Activated gamma-delta T cell treated with Interleukin-2 at 50 U/mL for 16 hours (primary cell): Measurements from ENCODE around the gene LSR.
A peak's percentile ranks its signal among the peaks of the same experiment; 100 is the strongest.

Experiments used
- DNase-seq: peaks from one replicate; pipeline ENCODE4 v3.0.0-alpha.2; 2020

The LSR gene

DNA sequence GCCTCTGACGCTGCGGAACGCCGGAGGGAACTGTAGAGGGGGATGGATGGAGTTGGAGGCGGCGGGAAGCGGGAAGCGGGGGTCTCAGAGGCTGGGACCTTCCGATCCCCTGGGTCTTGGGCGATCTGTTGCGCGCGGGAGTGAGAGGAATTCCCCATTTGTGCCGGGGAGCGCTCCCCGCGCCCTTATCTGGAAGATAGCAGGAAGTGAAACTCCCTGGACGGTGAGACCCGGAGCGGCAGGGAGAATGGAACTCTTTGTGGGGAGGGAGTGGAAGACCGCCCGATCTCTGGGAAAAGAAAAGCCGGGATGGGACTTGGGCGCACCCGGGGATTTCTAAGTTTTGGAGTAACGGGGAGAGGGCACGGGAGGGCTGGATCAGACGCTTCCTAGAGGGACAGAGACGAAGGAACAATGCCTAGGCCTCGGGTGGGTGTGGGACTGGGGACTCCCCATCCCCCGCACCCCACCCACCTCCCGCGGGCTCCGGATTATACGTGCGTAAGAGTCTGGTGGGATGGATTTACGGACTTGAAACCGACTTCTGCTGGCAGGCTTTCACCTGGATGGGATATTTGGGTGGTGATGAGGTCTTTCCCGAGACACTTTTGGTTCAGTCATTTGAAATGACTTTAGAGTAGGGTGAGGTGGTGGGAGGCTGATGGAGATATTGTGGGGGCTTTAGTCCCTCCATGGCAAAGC lies 495 bp downstream of the LSR start:
- peak; percentile 3 for DNase-seq

DNA sequence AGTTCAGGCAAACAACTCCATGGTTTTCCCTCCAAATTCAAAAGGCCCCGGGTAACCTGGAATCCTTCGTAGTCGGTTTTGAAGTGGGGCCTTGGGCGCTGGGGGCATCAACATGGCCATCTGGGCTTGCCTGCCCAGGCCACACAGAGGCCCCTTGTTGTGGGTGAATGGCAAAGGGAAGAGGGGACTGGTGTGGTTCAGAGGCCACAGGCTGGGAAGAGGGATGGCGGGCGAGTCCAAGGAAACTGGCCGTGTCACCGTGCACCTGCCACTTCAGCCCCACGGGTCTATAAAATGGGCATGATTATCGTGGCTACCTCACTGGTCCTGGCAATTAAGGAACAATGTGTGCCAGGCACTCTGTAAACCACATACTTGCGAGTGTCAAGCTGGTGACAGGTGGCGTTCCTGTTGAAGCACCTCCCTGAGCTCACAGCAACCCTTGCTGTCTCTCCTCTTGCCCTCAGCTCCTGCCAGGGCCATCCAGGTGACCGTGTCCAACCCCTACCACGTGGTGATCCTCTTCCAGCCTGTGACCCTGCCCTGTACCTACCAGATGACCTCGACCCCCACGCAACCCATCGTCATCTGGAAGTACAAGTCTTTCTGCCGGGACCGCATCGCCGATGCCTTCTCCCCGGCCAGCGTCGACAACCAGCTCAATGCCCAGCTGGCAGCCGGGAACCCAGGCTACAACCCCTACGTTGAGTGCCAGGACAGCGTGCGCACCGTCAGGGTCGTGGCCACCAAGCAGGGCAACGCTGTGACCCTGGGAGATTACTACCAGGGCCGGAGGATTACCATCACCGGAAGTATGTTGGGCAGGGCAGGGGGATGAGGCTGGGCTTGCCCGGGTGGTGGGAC lies 1.3 kb downstream of the LSR start:
- DNase-seq = peak; percentile 3

DNA sequence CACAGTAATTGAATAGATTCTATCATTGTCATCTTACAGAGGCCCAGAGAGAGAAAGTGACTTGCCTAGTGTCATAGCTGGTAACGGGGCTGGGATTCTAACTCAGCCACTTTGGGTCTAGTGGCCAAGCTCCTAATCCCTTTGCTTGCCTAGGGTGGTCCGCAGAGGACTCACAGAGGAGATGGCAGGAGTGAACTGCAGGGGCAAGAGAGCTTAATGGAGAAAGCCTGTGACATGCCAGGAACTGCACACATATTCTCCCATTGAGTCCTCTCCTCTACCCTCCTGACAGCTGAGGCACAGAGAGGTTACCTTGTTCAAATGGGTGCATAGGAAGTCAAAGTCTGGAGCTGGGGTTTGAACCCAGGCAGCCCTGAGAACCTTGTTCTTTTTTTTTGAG lies 2.7 kb downstream of the LSR start:
- peak; percentile 2 for DNase-seq

DNA sequence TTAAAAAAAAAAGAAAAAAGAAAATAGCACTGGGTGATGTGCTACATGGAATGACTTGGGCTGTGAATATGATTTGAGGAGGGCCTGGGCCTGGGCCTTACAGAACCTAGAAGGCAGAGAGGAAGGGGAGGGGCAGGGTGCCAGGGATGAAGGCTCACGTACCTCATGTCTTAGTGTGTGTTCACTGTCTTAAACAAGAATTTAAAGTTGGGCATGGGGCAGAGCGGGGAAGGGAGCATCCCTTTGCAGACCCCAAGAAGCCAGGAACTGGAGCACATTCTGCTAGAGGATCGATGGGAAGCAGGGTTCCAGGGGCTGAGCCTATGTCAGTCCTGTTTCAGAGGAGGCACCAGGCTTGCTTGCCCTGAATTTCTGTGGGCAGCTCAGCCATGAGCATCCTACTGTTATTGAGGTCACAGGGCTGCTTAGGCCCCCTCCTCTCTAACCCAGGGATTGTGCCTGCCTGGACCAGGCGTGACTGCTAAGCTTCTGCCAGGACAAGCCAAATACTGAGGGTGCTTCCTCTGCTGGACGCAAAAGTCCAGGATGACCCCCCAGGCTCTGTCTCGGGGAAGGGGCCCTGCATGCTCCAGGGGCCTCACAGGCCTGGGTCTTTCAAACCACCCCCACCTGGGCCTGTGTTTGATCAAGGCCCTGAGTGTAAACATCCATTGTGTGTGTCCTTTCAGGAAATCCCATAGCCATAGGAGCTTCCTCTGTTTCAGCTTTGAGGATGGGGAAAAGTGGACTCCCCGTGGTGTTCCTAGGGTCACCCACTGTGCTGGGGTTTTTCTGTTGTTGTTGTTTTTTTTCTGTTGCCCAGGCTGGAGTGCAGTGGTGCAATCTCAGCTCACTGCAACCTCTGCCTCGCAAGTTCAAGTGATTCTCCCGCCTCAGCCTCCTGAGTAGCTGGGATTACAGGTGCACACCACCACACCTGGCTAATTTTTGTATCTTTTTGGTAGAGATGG lies 4.8 kb downstream of the LSR start:
- peak; percentile 1 for DNase-seq

DNA sequence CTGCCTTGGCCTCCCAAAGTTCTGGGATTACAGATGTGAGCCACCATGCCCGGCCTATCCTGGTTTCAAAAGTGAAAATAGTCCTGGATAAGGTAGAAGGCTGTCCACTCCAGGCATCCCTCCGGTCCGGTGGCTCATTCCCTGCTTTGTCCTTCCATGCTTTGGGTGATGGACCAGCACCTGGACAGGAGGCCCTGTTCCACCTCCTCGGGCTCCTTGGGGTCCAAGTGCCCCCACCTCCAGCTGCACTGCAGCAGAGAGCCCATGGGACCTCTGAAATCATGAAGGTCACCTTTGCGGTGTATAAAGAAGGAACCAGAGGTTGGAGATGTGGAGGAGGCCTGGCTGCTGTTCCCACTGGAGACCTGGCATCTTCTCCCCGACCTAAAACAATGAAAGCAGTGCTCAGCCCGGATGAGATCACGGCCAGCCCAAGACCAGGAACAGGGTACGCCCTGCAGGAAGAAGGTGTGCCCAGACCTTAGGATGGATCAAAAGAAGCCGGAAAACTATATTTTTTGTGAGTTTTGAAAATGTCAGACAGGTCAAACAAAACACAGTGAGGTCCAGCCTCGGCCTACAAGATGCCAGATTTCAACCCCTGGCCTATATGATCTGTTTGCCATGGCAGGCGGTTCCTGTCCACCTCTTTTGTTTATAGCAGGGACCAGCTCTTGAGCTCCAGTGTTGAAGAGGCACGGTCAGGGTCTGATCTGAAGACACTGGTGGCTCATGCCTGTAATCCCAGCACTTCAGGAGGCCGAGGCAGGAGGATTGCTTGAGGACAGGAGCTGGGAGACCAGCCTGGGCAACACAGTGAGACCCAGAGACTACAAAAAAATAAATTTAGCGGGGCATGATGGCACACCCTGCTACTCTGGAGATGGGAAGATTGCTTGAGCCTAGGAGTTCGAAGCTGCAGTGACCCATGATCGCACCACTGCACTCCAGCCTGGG lies 5.8 kb downstream of the LSR start:
- DNase-seq = no peak

DNA sequence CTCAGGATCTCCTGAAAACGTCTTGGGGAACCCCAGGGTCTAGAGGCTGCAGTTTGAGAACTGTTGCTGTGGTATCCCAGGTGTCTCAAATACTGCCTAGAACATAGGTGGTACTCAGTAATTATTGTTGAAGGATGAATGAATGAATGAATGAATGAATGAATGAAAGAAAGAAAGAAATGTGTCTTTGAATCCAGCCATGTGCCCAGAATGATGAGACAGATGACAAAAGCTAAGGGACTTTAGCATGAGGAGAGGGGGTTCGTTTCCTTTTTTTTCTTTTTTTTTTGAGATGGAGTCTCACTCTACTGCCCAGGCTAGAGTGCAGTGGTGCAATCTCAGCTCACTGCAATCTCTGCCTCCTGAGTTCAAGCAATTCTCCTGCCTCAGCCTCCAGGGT lies 7.8 kb downstream of the LSR start:
- no peak for DNase-seq

DNA sequence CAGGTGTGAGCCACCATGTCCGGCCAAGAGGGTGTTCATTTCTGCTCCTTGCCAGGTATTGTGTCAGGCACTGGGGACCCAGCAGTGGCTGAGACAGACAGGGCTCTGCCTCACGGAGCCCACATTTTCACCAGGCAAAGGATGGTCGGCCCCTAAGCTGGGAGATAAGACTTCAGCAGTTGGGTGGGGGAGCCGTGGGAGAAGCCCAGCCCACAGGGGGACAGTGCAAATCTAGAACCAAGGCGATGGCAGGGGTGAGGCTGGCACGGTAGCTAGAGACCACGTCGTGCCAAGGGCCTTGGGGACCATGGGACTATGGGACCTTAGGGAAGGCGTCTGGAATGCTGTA lies 8.3 kb downstream of the LSR start:
- peak; percentile 1 for DNase-seq

DNA sequence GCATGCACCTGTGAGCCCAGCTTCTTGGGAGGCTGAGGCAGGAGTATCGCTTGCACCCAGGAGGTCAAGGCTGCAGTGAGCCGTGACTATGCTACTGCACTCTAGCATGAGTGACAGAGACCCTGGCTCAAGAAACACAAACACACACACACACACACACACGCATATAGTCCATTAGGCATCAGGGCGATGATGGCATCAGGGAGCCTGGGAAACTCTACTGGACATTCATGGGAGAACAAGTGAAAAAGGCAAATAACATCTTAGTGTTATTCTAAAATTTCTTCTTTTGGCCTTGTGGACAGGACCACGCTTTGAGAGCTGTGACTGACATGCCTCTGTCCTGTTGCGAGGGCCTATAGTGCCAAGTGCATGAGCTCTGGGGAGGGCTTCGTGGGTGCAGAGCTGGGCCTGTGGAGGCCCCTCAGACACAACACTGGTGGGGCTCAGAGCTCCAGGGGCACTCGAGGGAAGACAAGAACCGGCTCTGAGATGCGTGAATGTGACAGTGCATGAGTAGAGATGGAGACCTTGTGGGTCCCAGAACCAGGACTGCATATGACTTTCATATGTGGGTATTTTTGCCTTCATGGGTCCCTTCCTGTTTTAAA lies 12.0 kb downstream of the LSR start:
- DNase-seq = no peak

DNA sequence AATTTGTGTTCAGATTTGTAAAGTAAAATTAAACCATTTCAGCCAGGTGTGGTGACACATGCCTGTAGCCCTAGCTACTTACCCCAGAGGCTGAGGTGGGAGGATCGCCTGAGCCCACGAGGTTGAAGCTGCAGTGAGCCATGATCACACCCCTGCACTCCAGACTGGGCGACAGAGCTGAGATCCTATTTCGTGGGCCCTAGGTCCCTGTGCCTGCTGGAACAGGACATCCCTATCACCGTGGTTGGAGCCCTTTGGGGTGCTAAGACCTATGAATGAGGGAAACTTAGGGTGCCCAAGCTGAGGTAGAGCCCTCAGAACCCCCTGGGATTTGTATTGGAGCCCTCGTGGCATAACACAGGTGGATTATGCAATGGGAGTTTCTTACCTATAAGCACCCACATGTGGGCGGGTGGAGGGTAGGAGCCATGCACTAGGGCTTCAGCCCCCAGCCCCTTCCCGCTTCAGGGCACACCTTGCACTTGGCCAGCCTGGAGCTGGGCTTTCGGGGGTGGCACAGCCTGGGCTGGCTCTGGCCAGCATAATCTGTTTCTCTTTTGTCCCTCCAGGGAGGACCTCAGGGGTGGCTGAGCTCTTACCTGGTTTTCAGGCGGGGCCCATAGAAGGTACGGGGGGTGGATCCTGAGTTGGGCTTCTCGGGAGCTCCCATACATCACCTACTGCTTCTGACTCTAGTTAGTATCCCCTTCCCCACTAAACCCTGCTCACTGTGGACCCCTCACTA lies 12.7 kb downstream of the LSR start:
- no peak for DNase-seq

DNA sequence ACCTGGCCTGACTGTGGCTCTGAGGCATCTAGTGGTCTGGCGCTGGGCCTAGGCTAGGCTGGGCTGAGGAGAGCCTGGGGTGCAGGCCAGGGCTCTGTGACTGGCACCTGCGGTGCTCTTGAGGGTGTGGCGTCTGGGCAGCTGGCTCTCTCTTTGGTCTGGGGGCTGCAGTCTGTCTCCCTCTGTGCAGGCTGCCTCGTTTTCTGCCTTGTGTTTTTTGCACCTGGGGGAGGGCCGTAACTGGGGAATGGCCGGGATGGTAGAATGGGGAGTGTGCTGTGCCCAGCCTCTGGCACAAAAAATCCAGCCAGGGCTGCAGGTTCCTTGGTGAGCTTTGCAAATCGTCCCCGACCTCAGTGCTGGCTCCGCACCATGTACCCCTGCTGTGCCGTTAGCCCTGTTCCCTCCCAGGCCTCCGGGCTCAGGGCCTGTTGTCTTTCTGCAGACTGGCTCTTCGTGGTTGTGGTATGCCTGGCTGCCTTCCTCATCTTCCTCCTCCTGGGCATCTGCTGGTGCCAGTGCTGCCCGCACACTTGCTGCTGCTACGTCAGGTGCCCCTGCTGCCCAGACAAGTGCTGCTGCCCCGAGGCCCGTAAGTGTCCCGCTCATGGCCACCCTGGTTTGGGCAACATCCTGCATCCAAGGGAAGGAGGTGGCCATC lies 13.4 kb downstream of the LSR start:
- no peak for DNase-seq

DNA sequence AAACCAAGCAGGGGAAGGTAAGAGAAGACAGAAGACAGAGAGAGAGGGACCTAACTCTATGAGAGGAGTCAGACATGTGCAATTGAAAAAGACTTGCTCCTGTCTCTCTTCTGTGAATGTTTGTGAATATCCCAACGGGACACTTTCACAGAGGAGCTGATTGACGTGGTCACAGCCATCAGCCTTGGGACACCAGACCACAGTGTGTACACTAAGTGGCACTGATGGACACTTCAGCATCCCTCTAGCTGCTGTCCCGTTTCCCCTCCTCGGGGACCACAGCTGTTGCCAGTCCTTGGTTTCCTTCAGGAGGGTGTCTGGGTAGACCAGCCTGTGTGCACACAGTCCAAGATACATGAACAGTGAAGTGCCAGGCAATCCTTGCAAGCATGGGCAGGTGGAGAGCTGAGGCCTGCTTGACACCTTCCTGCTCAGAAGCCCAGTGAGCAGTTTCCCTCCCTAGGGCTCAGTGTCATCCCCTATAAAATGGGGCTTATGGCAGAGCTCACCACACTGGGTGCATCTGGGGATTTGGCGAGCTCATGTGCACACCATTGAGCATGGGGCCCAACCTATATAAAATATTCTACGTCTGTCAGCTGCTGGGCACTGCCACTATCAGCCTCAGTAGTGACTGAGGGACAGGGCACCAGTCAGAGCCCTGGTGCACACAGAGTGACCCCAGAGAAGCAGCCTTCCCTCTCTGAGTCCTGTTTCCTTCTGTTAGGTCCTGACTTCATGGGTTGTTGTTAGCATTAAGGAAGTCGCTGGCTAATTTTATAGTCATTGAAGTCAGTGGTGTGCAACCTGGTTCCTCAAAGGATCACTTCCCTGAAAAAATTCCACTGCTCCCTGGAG lies 15.7 kb downstream of the LSR start:
- DNase-seq = no peak

DNA sequence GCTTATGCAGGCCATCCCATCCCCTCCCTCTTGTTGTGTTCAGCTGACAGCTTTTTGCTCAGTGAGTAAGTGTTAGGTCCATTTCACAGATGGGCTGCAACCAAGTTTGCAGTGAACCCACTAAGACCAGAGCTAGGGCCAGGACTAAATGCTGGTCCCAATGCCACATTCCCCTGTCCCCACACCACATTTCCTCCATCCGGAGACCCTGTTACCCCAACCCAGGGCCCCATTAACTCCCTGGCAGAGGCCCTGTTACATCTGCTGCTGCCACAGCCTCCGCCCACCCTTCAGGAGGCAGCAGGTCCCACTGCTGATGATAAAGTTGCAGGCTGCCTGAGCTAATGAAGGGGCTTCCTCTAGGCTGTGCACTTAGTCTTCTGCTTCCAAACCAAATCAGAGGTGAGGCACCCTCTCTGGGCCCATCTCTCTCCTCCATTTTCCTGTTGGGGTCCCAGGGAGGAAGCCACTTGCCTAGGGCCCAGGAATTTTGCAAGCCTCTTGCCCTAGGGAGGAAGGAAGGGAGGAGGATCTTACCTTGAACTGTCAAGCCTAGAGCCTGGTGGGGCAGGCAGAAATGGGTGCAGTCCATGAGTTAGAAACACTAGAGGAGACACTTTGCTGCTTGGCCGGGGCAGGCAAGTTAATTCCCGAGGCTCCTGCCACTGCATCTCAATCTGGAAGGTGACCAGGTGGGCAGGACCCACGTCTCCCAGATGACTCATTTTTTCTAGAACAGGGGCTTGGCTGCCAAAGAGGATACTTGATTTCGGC lies 16.5 kb downstream of the LSR start:
- DNase-seq = no peak

DNA sequence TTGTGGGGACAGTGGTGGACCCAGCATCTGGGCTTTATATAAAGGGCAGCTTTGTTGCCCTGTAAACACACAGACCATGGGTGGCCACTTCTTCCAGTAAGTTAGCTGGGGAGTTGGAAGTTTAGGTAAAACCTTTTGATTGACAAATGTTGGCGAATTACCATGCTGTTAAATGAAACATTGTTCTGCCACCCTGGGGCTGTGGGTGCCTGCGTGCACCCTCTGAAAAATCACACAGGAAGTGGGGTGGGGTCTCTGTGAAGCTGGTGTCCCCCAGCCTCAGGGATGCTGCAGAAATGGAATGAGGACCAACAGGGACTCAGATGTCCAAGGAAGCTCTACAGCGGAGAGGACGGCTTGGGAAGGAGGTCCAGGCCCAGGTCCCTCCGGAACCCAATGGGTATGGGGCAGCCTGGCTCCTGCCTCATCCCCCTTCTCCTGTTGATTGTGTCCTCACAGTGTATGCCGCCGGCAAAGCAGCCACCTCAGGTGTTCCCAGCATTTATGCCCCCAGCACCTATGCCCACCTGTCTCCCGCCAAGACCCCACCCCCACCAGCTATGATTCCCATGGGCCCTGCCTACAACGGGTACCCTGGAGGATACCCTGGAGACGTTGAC lies 17.2 kb downstream of the LSR start:
- DNase-seq = no peak

DNA sequence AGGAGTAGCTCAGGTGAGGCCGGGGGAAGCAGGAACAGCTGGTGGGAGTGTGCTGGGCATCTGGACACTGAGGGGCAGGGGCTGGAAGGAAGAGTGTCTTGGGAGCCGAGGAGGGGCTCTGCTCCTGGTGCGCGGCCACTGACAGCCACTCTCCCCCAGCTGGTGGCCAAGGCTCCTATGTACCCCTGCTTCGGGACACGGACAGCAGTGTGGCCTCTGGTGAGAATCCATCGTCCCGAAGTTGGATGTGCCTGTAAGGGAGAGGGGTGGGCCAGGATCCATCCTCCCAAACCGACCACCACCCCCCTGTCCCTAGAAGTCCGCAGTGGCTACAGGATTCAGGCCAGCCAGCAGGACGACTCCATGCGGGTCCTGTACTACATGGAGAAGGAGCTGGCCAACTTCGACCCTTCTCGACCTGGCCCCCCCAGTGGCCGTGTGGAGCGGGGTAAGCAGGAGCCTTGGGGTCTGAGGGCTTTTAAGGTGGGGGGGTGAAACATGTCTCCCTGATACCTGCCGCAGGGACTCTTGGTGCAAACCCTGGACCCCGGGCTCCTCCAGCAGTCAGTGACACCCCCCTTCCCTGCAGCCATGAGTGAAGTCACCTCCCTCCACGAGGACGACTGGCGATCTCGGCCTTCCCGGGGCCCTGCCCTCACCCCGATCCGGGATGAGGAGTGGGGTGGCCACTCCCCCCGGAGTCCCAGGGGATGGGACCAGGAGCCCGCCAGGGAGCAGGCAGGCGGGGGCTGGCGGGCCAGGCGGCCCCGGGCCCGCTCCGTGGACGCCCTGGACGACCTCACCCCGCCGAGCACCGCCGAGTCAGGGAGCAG lies 17.9 kb downstream of the LSR start:
- DNase-seq = no peak

DNA sequence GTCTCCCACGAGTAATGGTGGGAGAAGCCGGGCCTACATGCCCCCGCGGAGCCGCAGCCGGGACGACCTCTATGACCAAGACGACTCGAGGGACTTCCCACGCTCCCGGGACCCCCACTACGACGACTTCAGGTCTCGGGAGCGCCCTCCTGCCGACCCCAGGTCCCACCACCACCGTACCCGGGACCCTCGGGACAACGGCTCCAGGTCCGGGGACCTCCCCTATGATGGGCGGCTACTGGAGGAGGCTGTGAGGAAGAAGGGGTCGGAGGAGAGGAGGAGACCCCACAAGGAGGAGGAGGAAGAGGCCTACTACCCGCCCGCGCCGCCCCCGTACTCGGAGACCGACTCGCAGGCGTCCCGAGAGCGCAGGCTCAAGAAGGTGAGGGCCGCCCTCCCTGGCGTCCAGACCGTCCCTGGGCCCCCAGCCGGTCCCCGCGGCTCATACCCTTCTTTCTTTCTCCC lies 18.6 kb downstream of the LSR start:
- DNase-seq = peak; percentile 42

DNA sequence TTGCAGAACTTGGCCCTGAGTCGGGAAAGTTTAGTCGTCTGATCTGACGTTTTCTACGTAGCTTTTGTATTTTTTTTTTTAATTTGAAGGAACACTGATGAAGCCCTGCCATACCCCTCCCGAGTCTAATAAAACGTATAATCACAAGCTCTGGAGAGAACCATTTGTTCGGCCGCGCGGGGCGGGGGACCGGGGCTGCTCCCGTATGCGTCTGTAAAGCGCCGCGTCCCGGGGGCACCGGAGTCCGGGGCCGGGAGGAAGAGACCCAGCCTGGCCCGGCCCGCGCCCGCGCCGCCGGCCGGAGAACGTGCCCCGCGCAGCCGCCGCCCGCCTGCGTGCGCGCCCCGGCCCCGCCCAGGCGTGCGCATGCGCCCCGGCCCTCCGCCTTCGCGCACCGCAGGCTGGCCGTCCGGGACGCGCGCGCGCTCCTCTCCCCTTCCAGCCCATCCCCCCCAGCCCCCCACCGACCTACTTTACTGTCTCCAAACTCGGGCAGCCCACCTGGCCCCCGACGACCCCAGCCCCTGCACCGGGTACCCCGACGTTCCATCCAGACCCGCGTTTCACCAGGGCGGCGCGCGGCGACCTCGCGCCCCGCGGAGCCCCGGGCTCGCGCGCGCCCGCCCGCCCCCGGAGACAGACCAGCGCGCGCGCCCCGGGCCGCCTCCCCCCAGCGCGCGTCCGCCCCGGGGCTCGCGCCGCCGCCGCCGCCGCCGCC lies 19.2 kb downstream of the LSR start:
- peak; percentile 72 for DNase-seq
